CD4-positive, alpha-beta memory T cell (primary cell): ENCODE measurements around the gene ADRM1. TPM values are rescaled to one million over a fixed set of nuclear protein-coding genes. Genes with fewer than 3 reads are reported as not detected.

Experiments
- CTCF ChIA-PET: fragments of 350-600 bp; sonication (Branson Sonifier 250); formaldehyde crosslinking; loops from one replicate; lab custom pipeline; 2021; ENCODE audit warnings: inconsistent platforms; ENCODE audit not compliant: partially characterized antibody; lab: Charles Lee
- POLR2A ChIA-PET: fragments of 350-600 bp; sonication (Branson Sonifier 250); formaldehyde crosslinking; loops from one replicate; lab custom pipeline; 2021; ENCODE audit not compliant: partially characterized antibody; lab: Charles Lee
- DNase-seq, 5 donors: peaks; one replicate each; pipeline versions ENCODE4 v3.0.0 to v3.0.0-alpha.2; 2020 to 2022; ENCODE audit warnings: mixed read lengths in 1 of 5
- H3K27ac ChIP-seq: one replicate; pipeline ENCODE4 v1.7.0; 2013; ENCODE audit warnings: low read depth, low read length
- H3K27me3 ChIP-seq: 2 replicates; pipeline ENCODE4 v1.7.0; 2013; ENCODE audit warnings: mild to moderate bottlenecking, low read length, moderate library complexity; ENCODE audit not compliant: insufficient read depth
- H3K36me3 ChIP-seq: 2 replicates; pipeline ENCODE4 v1.7.0; 2013; ENCODE audit warnings: mild to moderate bottlenecking, low read length, moderate library complexity; ENCODE audit not compliant: insufficient read depth
- H3K4me1 ChIP-seq: 2 replicates; pipeline ENCODE4 v1.7.0; 2013; ENCODE audit warnings: mild to moderate bottlenecking, low read length, moderate library complexity; ENCODE audit not compliant: insufficient read depth
- H3K4me3 ChIP-seq, 2 donors: one replicate each; pipeline ENCODE4 v1.7.0; 2013; ENCODE audit warnings: low read length in 2 of 2, mild to moderate bottlenecking in 1 of 2
- H3K9me3 ChIP-seq, 2 donors: one replicate each; pipeline ENCODE4 v1.7.0; 2013; ENCODE audit warnings: low read length in 2 of 2, control low read depth in 1 of 2; ENCODE audit not compliant: control insufficient read depth in 1 of 2
- H3K27ac Mint-ChIP-seq, 7 donors: one replicate each; pipeline ENCODE4 v1.8.0; 2020 to 2021; ENCODE audit warnings: mixed read lengths in 7 of 7, mild to moderate bottlenecking in 6 of 7, inconsistent platforms in 3 of 7, moderate library complexity in 3 of 7
- H3K27me3 Mint-ChIP-seq, 2 donors: one replicate each; pipeline ENCODE4 v1.8.0; 2020 to 2021; ENCODE audit warnings: mixed read lengths in 2 of 2
- H3K36me3 Mint-ChIP-seq, 2 donors: one replicate each; pipeline ENCODE4 v1.8.0; 2020 to 2021; ENCODE audit warnings: mixed read lengths in 2 of 2, inconsistent platforms in 1 of 2, mild to moderate bottlenecking in 1 of 2
- H3K4me1 Mint-ChIP-seq, 4 donors: one replicate each; pipeline ENCODE4 v1.8.0; 2020 to 2021; ENCODE audit warnings: mixed read lengths in 4 of 4, mild to moderate bottlenecking in 1 of 4
- H3K4me3 Mint-ChIP-seq, 8 donors: one replicate each; pipeline ENCODE4 v1.8.0; 2020 to 2021; ENCODE audit warnings: mixed read lengths in 8 of 8, mild to moderate bottlenecking in 7 of 8, moderate library complexity in 6 of 8, inconsistent platforms in 3 of 8
- H3K9me3 Mint-ChIP-seq, 8 donors: one replicate each; pipeline ENCODE4 v1.8.0; 2020 to 2021; ENCODE audit warnings: mixed read lengths in 8 of 8, mild to moderate bottlenecking in 5 of 8, inconsistent platforms in 3 of 8, moderate library complexity in 1 of 8
- intact Hi-C: fragments of 100-400 bp; cut with micrococcal nuclease; formaldehyde crosslinking; loops from one replicate; pipeline ENCODE4 v1.15.1; 2023
- polyA plus RNA-seq, 2 donors: library from polyadenylated mRNA; unstranded; fragments of 300-500 nt; fragmentation: Illumina TruSeq; gene quantifications; one replicate each; pipeline ENCODE4 v1.2.3, GENCODE V29; 2021
- total RNA-seq, 2 experiments: library from RNA; stranded (reverse); gene quantifications; one replicate each; pipeline ENCODE4 v1.2.3, GENCODE V29; 2021

Gene ADRM1
- total and polyA plus RNA-seq, 4 experiments from 2014 or later, result 59.4 to 102 (median 79.0) TPM

GRCh38 chr20:62321521-62321948, 18.7 kb downstream of the ADRM1 start:
- peaks cover 0 to 2% (median 0%) of the 10 kb centered on the region in 4 donors for H3K4me1 Mint-ChIP-seq
- H3K4me3 Mint-ChIP-seq, result no peak overlapping the region
- no peaks in the 10 kb centered on the region for H3K4me1 ChIP-seq
- peaks cover 0 to 2% (median 0%) of the 10 kb centered on the region in 8 donors for H3K9me3 Mint-ChIP-seq
- no peak overlapping the region for H3K27ac Mint-ChIP-seq
- no peaks in the 10 kb centered on the region for H3K36me3 Mint-ChIP-seq
- intact Hi-C loops, result no loop called here
- no peaks in the 10 kb centered on the region for H3K9me3 ChIP-seq
- H3K4me3 ChIP-seq, result no peak overlapping the region
- H3K27me3 Mint-ChIP-seq, result no peaks in the 10 kb centered on the region
- no peaks in the 10 kb centered on the region for H3K27me3 ChIP-seq
- DNase-seq, result peak in 1 of 5 donors; percentile 16
- H3K36me3 ChIP-seq, result no peaks in the 10 kb centered on the region
- POLR2A ChIA-PET, result no interaction called here
- CTCF ChIA-PET, result no interaction called here
- no peak overlapping the region for H3K27ac ChIP-seq

DNA sequence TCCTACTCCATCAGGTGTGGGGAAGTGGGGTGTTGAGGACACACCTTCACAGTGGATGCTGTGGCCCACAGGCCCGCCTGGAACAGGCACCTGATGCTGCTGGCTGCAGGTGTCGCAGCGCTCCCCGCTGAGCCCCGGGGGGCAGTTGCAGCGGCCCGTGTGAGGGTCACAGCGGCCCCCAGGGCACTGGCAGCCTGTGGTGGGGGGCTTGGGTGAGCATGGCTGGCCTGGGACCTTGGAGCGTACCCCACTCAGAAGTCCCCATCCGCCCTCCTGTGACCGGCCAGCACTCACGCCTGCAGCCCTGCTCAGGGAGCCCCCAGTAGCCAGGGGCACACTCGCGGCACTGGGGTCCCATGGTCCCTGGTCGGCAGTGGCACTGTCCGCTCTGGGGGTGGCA, 19.2 kb downstream of the ADRM1 start:
- Histone ChIP-seq H3K27me3 (no peaks in the 10 kb centered on the region), H3K4me3 (no peak overlapping the region), H3K27ac (no peak overlapping the region), H3K4me1 (no peaks in the 10 kb centered on the region), H3K36me3 (no peaks in the 10 kb centered on the region), H3K9me3 (no peaks in the 10 kb centered on the region)
- peak in 1 of 5 donors; percentile 21 for DNase-seq
- Mint-ChIP-seq H3K4me3 (no peak overlapping the region), H3K36me3 (no peaks in the 10 kb centered on the region), H3K27ac (no peak overlapping the region), H3K27me3 (no peaks in the 10 kb centered on the region), H3K9me3 (peaks cover 0 to 2% (median 0%) of the 10 kb centered on the region in 8 donors), H3K4me1 (peaks cover 0 to 2% (median 0%) of the 10 kb centered on the region in 4 donors)
- intact Hi-C loops, result no loop called here
- POLR2A ChIA-PET, result no interaction called here
- CTCF ChIA-PET, result no interaction called here

GRCh38 chr20:62322492-62323041, 19.8 kb downstream of the ADRM1 start:
- no peak overlapping the region for H3K4me3 ChIP-seq
- H3K36me3 Mint-ChIP-seq, result no peaks in the 10 kb centered on the region
- peaks cover 0 to 2% (median 0%) of the 10 kb centered on the region in 4 donors for H3K4me1 Mint-ChIP-seq
- CTCF ChIA-PET, result no interaction called here
- H3K27ac ChIP-seq, result no peak overlapping the region
- H3K27me3 Mint-ChIP-seq, result no peaks in the 10 kb centered on the region
- POLR2A ChIA-PET, result no interaction called here
- peaks cover 0 to 2% (median 0%) of the 10 kb centered on the region in 8 donors for H3K9me3 Mint-ChIP-seq
- intact Hi-C loops, result no loop called here
- H3K27ac Mint-ChIP-seq, result no peak overlapping the region
- DNase-seq, result peak in 1 of 5 donors; percentile 22
- H3K9me3 ChIP-seq, result no peaks in the 10 kb centered on the region
- no peaks in the 10 kb centered on the region for H3K36me3 ChIP-seq
- no peaks in the 10 kb centered on the region for H3K4me1 ChIP-seq
- H3K4me3 Mint-ChIP-seq, result no peak overlapping the region
- no peaks in the 10 kb centered on the region for H3K27me3 ChIP-seq

DNA sequence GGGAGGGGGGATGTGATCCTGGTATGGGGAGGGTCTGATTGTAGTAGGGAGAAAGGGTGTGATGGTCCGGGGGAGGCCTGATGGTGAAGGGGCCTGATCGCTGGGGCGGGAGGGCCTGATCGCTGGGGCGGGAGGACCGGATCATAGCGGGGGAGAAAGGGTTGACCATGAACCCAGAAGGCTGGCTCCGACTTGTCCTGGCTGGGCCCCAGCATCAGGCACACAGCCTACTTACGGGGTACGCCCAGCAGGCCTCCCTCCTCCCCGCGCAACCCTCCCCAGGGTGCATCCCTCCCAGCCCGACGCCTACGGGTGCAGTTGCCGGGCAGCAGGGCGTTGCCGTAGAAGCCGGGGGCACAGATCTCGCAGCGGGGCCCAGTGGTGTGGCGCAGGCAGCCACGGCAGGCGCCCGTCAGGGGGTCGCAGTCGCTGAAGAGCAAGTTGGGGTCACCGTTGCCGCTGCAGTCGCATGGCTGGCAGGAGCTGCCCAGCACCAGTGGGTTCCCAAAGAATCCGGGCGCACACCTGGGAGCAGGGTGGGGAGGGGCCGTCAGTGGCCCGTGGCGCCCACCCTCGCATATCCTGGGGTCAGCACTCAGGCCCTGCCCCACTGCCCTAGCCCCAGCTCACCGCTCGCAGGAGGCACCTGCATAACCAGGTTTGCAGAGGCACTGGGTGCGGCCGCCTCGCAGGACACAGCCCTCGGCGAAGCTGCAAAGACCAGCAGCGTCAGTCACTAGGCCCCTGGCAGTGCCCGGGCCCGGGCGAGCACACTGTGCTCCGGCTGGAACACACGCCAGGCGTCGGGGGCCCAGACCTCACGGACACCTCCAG, 20.6 kb downstream of the ADRM1 start:
- Mint-ChIP-seq H3K27me3 (no peaks in the 10 kb centered on the region), H3K36me3 (no peaks in the 10 kb centered on the region), H3K4me3 (no peak overlapping the region), H3K4me1 (peaks cover 0 to 2% (median 0%) of the 10 kb centered on the region in 4 donors), H3K9me3 (peaks cover 0 to 2% (median 0%) of the 10 kb centered on the region in 8 donors), H3K27ac (no peak overlapping the region)
- ChIA-PET POLR2A (no interaction called here), CTCF (no interaction called here)
- H3K4me3 ChIP-seq, result no peak overlapping the region
- H3K27ac ChIP-seq, result no peak overlapping the region
- intact Hi-C loops, result no loop called here
- peak in 1 of 5 donors; percentile 21 for DNase-seq
- no peaks in the 10 kb centered on the region for H3K36me3 ChIP-seq
- no peaks in the 10 kb centered on the region for H3K9me3 ChIP-seq
- H3K4me1 ChIP-seq, result no peaks in the 10 kb centered on the region
- H3K27me3 ChIP-seq, result no peaks in the 10 kb centered on the region

- H3K4me3 ChIP-seq, result no peak overlapping the region
- no peaks in the 10 kb centered on the region for H3K9me3 ChIP-seq
- no peaks in the 10 kb centered on the region for H3K27me3 ChIP-seq
- no peaks in the 10 kb centered on the region for H3K36me3 ChIP-seq
- Mint-ChIP-seq H3K9me3 (peaks cover 0 to 2% (median 0%) of the 10 kb centered on the region in 8 donors), H3K4me3 (no peak overlapping the region), H3K4me1 (peaks cover 0 to 2% (median 0%) of the 10 kb centered on the region in 4 donors), H3K27me3 (no peaks in the 10 kb centered on the region), H3K27ac (no peak overlapping the region), H3K36me3 (no peaks in the 10 kb centered on the region)
- intact Hi-C loops, result no loop called here
- DNase-seq, result peak in 1 of 5 donors; percentile 7
- ChIA-PET CTCF (no interaction called here), POLR2A (no interaction called here)
- H3K4me1 ChIP-seq, result no peaks in the 10 kb centered on the region
- no peak overlapping the region for H3K27ac ChIP-seq
Observed at GRCh38 chr20:62323980-62324906, 21.4 kb downstream of the ADRM1 start.

DNA sequence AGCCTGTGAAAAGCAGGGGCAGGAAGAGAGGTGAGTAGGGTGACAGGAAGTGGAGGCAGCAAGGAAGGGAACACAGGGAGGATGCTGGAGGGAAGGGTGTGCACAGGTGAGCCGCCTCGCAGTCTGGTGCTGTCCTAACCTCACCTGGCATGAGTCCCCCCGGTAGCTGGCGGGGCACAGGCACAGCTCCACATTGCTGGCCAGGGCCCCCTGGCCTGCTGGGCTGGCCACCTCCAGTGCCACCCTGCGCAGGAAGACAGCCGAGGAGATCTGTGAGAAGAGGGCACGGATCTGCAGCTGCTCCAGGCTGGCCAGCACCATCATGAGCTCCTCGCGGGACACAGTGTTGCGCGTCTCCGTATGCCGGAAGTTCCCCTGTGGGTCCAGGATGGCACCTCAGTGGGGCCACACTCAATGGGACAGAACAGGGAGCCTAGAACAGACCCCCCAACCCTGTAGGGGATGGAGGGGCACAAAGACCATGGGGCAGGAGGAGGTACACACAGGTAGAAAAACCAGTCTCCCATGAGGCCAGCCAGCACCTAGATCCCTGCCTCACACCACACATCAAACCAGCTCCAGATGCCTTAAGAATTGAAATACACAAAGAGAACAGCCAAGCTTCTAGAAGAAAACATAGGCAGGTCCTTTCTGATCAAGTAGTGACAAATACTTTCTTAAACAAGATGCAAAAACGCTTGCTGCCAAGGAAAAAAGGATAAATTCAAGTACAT, 22.5 kb downstream of the ADRM1 start:
- Histone ChIP-seq H3K4me3 (no peak overlapping the region), H3K9me3 (no peaks in the 10 kb centered on the region), H3K4me1 (no peaks in the 10 kb centered on the region), H3K27ac (no peak overlapping the region), H3K27me3 (no peaks in the 10 kb centered on the region), H3K36me3 (no peaks in the 10 kb centered on the region)
- intact Hi-C loops, result no loop called here
- no peaks in the 10 kb centered on the region for H3K36me3 Mint-ChIP-seq
- ChIA-PET POLR2A (no interaction called here), CTCF (no interaction called here)
- H3K27ac Mint-ChIP-seq, result no peak overlapping the region
- DNase-seq, result peak in 1 of 5 donors; percentile 33
- no peak overlapping the region for H3K4me3 Mint-ChIP-seq
- H3K9me3 Mint-ChIP-seq, result peaks cover 0 to 2% (median 0%) of the 10 kb centered on the region in 8 donors
- peaks cover 0 to 2% (median 0%) of the 10 kb centered on the region in 4 donors for H3K4me1 Mint-ChIP-seq
- no peaks in the 10 kb centered on the region for H3K27me3 Mint-ChIP-seq
